ENCODE results near the gene BORCS5.

The BORCS5 gene

GRCh38 chr12:12331896-12332295 lies 25.0 kb upstream of the BORCS5 start:
- Histone ChIP-seq H3K27me3 (ENCODE audit: insufficient read depth, low read length) (no peaks in the 10 kb centered on the region), H2AFZ (ENCODE audit: low read length) (no peak overlapping the region), H3K79me2 (ENCODE audit: insufficient read depth, low read length) (no peaks in the 10 kb centered on the region), H3K9me2 (ENCODE audit: low read depth, low read length) (no peaks in the 10 kb centered on the region), H3K9me3 (ENCODE audit: low read length) (no peaks in the 10 kb centered on the region), H3K27ac (ENCODE audit: low read depth, low read length, poor library complexity, severe bottlenecking) (no peak overlapping the region), H3K4me2 (ENCODE audit: low read length) (no peak overlapping the region), H3K4me3 (ENCODE audit: low read depth, low read length, poor library complexity, severe bottlenecking) (no peak overlapping the region), H3F3A (ENCODE audit: insufficient read depth, low read length) (no peaks in the 10 kb centered on the region), H4K20me1 (ENCODE audit: insufficient read depth, low read length) (no peaks in the 10 kb centered on the region), H3K4me1 (ENCODE audit: insufficient read depth, low read length, severe bottlenecking) (no peaks in the 10 kb centered on the region), H3K36me3 (ENCODE audit: insufficient read depth, low read length) (no peaks in the 10 kb centered on the region), H3K9ac (ENCODE audit: low read length) (no peak overlapping the region)
- TF ChIP-seq CTCF (IDR thresholded peaks at IDR 0.05; ENCODE audit: low read length) (no peak), EZH2 (IDR thresholded peaks at IDR 0.05; ENCODE audit: borderline replicate concordance, low read length) (no peak)

GRCh38 chr12:12333407-12334366 lies 23.2 kb upstream of the BORCS5 start:
- no peaks in the 10 kb centered on the region for H3K4me1 ChIP-seq (ENCODE audit: insufficient read depth, low read length, severe bottlenecking)
- no peaks in the 10 kb centered on the region for H3K36me3 ChIP-seq (ENCODE audit: insufficient read depth, low read length)
- TF ChIP-seq CTCF (IDR thresholded peaks at IDR 0.05; ENCODE audit: low read length) (no peak), EZH2 (IDR thresholded peaks at IDR 0.05; ENCODE audit: borderline replicate concordance, low read length) (no peak)
- no peaks in the 10 kb centered on the region for H3K27me3 ChIP-seq (ENCODE audit: insufficient read depth, low read length)
- no peak overlapping the region for H3K4me3 ChIP-seq (ENCODE audit: low read depth, low read length, poor library complexity, severe bottlenecking)
- H3K79me2 ChIP-seq (ENCODE audit: insufficient read depth, low read length) = no peaks in the 10 kb centered on the region
- no peaks in the 10 kb centered on the region for H3F3A ChIP-seq (ENCODE audit: insufficient read depth, low read length)
- H3K9me3 ChIP-seq (ENCODE audit: low read length) = no peaks in the 10 kb centered on the region
- no peak overlapping the region for H3K9ac ChIP-seq (ENCODE audit: low read length)
- H3K4me2 ChIP-seq (ENCODE audit: low read length) = no peak overlapping the region
- H4K20me1 ChIP-seq (ENCODE audit: insufficient read depth, low read length) = no peaks in the 10 kb centered on the region
- no peak overlapping the region for H2AFZ ChIP-seq (ENCODE audit: low read length)
- no peaks in the 10 kb centered on the region for H3K9me2 ChIP-seq (ENCODE audit: low read depth, low read length)
- no peak overlapping the region for H3K27ac ChIP-seq (ENCODE audit: low read depth, low read length, poor library complexity, severe bottlenecking)

GRCh38 chr12:12334367-12335040 lies 22.4 kb upstream of the BORCS5 start:
- no peaks in the 10 kb centered on the region for H3K9me3 ChIP-seq (ENCODE audit: low read length)
- H3K9me2 ChIP-seq (ENCODE audit: low read depth, low read length) = no peaks in the 10 kb centered on the region
- H3K4me1 ChIP-seq (ENCODE audit: insufficient read depth, low read length, severe bottlenecking) = no peaks in the 10 kb centered on the region
- H3K79me2 ChIP-seq (ENCODE audit: insufficient read depth, low read length) = no peaks in the 10 kb centered on the region
- no peak overlapping the region for H3K4me3 ChIP-seq (ENCODE audit: low read depth, low read length, poor library complexity, severe bottlenecking)
- H4K20me1 ChIP-seq (ENCODE audit: insufficient read depth, low read length) = no peaks in the 10 kb centered on the region
- no peaks in the 10 kb centered on the region for H3F3A ChIP-seq (ENCODE audit: insufficient read depth, low read length)
- no peak overlapping the region for H3K9ac ChIP-seq (ENCODE audit: low read length)
- no peaks in the 10 kb centered on the region for H3K27me3 ChIP-seq (ENCODE audit: insufficient read depth, low read length)
- TF ChIP-seq EZH2 (IDR thresholded peaks at IDR 0.05; ENCODE audit: borderline replicate concordance, low read length) (no peak), CTCF (IDR thresholded peaks at IDR 0.05; ENCODE audit: low read length) (peak; percentile 89)
- H3K4me2 ChIP-seq (ENCODE audit: low read length) = no peak overlapping the region
- H3K27ac ChIP-seq (ENCODE audit: low read depth, low read length, poor library complexity, severe bottlenecking) = no peak overlapping the region
- H2AFZ ChIP-seq (ENCODE audit: low read length) = no peak overlapping the region
- no peaks in the 10 kb centered on the region for H3K36me3 ChIP-seq (ENCODE audit: insufficient read depth, low read length)

All from OCI-LY1 (cell line).